ENCODE data around the gene TEX101. TPM values are rescaled to one million over a fixed set of nuclear protein-coding genes. Genes with fewer than 3 reads are reported as not detected.
"Not testable (repeated sequence)": the region's sequence is repeated elsewhere in the genome, so short reads cannot be mapped to it uniquely, and the experiment has no call there.

Gene TEX101
- total RNA-seq, 4 donors from 2014 or later = not detected

DNA sequence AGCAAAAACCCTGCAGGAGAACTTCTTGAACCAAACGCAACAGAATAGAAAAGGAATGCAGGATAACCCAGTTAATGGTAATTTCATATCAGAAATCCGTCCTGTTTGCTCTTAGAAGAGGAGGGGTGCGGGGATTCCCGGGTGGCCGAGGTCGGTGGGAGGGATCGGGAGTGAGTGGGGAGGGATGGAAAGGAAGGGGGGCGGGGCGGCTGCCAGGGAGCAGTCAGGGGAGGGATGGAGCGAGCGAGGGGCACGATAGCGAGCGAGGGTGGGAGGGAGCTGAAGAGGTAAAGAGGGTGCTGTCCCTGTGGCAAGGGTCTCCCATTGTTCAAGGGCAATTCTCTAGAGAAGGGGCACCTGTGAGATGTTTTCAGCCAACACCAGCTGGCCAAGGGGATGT is 34.7 kb upstream of the TEX101 start:
- no peak overlapping the region for H3K4me3 ChIP-seq

DNA sequence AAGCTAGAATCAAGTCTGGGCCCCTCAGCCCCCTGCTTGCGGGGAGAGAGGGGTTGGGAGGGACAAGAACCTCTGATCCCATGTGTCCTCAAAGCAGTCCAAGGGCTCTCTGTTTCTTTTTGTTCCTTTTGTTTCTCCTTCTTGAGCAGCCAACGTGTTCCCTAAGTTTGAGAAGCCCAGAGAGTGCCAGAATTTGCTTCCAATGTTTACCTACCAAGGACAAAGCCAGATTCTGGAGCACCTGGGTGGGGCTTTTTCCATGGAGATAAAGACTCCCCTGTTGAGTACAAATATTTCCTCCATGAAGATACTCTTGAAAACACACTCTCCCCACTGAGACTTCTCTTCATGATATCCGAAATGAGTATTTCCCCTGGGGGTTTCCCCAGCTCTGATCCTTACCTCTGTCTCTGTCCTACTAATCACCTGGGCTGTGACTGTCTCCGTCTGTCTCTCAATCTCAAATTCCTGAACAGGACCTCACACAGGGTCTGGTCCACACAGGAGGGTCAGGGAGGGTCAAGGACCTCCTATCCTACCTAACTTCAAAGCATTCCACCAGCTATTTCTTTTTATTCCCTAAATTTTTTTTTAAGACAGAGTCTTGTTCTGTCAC is 33.8 kb upstream of the TEX101 start:
- no peak overlapping the region for H3K4me3 ChIP-seq
- H3K27ac ChIP-seq = no peak overlapping the region
- no peaks in the 10 kb centered on the region for H3K36me3 ChIP-seq
- peak in 1 of 2 donors; percentile 28 for DNase-seq (ENCODE audit: low spot score in 2 of 2)
- TF ChIP-seq POLR2AphosphoS5 (IDR thresholded peaks at IDR 0.05) (no peak), POLR2A (IDR thresholded peaks at IDR 0.05) (no peak), EP300 (IDR thresholded peaks at IDR 0.05) (no peak)
- TF ChIP-seq, protein P1, sequence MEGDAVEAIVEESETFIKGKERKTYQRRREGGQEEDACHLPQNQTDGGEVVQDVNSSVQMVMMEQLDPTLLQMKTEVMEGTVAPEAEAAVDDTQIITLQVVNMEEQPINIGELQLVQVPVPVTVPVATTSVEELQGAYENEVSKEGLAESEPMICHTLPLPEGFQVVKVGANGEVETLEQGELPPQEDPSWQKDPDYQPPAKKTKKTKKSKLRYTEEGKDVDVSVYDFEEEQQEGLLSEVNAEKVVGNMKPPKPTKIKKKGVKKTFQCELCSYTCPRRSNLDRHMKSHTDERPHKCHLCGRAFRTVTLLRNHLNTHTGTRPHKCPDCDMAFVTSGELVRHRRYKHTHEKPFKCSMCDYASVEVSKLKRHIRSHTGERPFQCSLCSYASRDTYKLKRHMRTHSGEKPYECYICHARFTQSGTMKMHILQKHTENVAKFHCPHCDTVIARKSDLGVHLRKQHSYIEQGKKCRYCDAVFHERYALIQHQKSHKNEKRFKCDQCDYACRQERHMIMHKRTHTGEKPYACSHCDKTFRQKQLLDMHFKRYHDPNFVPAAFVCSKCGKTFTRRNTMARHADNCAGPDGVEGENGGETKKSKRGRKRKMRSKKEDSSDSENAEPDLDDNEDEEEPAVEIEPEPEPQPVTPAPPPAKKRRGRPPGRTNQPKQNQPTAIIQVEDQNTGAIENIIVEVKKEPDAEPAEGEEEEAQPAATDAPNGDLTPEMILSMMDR (IDR thresholded peaks at IDR 0.05) = no peak
- 31% methylated on average over 4 of the region's 4 CpGs for WGBS
- H3K4me1 ChIP-seq = peaks cover 7% of the 10 kb centered on the region
- H3K27me3 ChIP-seq = no peaks in the 10 kb centered on the region
- H3K9me3 ChIP-seq = no peaks in the 10 kb centered on the region

More for the DNA sequence above, 34.7 kb upstream of the TEX101 start:
- TF ChIP-seq POLR2A (IDR thresholded peaks at IDR 0.05) = no peak
- no peak for TF ChIP-seq POLR2AphosphoS5 (IDR thresholded peaks at IDR 0.05)
- Histone ChIP-seq H3K27ac (no peak overlapping the region), H3K4me1 (peaks cover 7% of the 10 kb centered on the region), H3K27me3 (no peaks in the 10 kb centered on the region), H3K9me3 (no peaks in the 10 kb centered on the region), H3K36me3 (no peaks in the 10 kb centered on the region)
- DNase-seq (ENCODE audit: low spot score in 2 of 2) = peak in 1 of 2 donors; percentile 69
- WGBS = 37% methylated on average over 14 of the region's 14 CpGs

DNA sequence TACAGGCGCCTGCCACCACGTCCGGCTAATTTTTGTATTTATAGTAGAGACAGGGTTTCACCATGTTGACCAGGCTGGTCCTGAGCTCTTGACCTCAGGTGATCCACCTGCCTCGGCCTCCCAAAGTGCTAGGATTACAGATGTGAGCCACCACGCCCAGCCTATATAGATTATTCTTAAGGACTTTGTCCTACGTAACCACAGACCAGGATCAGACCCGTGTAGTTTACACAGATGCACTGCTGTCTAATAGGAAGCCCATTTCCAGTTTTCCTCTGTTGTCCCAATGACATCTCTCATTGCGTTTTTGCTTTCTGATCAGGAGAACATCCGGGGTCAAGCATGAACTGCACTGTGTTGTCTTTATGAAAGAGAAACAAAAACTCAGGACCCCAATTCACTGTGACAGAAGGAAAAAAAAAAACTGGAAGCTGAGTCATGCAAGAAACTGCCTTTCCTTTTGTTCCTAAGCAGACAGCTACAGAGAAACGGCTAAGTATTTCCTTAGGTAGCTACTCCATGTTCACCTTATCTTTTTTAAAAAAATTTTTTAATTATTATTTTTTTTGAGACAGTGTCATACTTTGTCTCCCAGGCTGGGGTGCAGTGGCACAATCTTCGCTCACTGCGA is 32.0 kb upstream of the TEX101 start:
- not testable (repeated sequence) for H3K27ac ChIP-seq, H3K4me1 ChIP-seq, H3K27me3 ChIP-seq, H3K9me3 ChIP-seq, H3K4me3 ChIP-seq, H3K36me3 ChIP-seq
- DNase-seq (ENCODE audit: low spot score in 2 of 2) = peak in 1 of 2 donors; percentile 1
- 71% methylated on average over 10 of the region's 12 CpGs for WGBS

DNA sequence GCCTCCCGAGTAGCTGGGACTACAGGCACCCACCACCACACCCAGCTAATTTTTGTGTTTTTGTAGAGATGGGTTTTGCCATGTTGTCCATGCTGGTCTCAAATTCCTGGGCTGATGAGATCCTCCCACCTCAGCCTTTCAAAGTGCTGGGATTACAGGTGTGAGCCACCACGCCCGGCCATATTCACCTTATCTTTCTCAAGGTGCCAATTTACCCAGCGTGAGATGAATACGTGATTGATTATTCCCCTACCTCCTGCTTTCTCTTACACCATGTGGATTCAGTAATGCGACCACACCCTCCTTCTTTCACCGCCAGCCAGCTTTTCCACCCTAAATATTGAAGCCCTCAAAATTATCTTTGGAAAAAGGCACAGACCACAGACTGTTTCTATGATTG is 31.4 kb upstream of the TEX101 start:
- not testable (repeated sequence) for H3K27me3 ChIP-seq, H3K9me3 ChIP-seq, H3K36me3 ChIP-seq, H3K4me1 ChIP-seq, H3K27ac ChIP-seq, H3K4me3 ChIP-seq
- DNase-seq (ENCODE audit: low spot score in 2 of 2) = peak in 1 of 2 donors; percentile 7
- 47% methylated on average over 7 of the region's 7 CpGs for WGBS

DNA sequence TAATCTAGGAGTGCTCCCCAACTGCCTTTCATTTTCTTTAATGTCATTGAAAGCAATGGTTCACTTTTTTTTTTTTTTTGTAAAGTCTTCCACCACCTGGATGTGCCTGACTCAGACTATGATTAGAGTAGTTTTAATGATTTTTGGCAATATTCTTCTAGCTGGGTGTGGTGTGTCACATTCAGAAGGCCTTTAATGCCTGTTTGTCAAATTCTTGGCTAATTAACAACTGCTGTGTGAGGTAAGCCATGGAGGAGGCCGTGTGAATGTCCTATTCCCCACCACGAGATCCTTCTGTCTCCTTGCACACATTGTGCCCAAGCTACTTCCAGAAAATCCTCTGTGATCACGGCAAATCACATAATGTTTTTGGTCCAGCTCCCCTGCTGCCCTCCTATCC is 30.9 kb upstream of the TEX101 start:
- not testable (repeated sequence) for H3K36me3 ChIP-seq; H3K27me3 ChIP-seq; DNase-seq (ENCODE audit: low spot score in 2 of 2); H3K4me3 ChIP-seq; H3K4me1 ChIP-seq; H3K27ac ChIP-seq; H3K9me3 ChIP-seq
- WGBS = 16% methylated on average over 3 of the region's 3 CpGs

DNA sequence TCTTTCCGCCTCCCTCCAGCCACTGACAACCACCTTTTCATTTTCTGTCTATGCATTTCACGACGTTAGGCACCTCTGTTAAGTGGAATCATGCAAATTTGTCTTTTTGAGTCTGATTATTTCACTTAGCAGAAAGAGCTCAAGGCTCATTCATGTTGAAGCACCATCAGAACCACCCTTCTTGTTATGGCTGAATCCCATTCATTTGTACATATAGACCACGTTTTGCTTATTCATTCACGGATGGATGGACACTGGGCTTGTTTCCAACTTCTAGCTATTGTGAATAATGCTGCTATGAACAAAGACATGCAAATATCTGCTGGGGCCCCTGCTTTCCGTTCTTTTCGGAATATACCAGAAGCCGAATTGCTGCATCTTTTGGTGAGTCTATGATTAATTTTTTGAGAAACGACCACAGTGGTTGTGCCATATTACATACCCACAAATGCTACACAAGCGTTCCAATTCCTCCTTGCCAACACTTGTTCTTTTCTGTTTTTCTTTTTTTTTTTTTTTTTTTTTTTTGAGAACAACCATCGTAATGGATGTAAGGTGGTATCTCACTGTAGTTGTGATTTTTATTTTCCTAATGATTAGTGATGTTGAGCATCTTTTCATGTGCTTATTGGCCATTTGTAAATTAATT is 23.7 kb upstream of the TEX101 start:
- not testable (repeated sequence) for H3K4me3 ChIP-seq; H3K9me3 ChIP-seq; DNase-seq (ENCODE audit: low spot score in 2 of 2); H3K36me3 ChIP-seq; H3K4me1 ChIP-seq; H3K27ac ChIP-seq
- peaks cover 18% of the 10 kb centered on the region for H3K27me3 ChIP-seq
- 82% methylated on average over 11 of the region's 11 CpGs for WGBS

DNA sequence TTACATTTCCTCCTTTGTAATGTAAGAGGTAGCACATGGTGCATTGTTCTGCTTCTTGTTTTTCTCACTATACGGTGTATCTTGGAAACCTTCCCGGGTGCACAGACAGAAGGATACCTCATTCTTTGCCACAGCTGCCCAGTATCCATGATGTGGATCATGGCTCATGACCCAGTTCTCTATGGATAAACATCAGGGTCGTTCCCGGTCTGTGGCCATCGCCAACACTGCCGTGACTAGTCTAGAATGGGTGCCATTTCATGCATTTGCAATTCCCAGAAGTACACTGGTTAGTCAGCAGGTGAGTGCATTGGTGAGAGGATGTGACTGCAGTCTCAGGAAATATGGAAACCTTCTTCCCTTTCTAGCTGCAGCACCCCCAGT is 23.1 kb upstream of the TEX101 start:
- not testable (repeated sequence) for H3K9me3 ChIP-seq; H3K4me3 ChIP-seq; H3K27ac ChIP-seq; H3K36me3 ChIP-seq; DNase-seq (ENCODE audit: low spot score in 2 of 2); H3K4me1 ChIP-seq
- WGBS = 87% methylated on average over 6 of the region's 6 CpGs
- H3K27me3 ChIP-seq = peaks cover 19% of the 10 kb centered on the region

DNA sequence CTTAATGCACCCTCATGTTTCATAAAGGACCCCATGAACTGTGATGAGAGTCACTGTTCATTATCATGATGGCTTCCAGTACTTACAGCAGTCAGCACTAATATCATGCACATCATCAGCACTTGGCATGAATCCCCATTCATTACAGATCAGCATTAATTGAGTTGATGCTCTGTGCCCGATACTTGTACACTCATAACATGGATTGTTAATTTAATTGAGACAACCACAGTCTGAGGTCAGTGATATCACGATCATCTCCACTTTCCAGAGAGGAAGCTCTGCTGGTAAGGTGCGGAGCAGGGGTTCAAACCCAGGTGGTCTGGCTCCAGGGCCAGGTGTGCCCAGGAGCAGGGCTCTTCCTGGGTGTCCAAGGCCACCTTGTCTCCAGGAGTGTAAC is 21.2 kb upstream of the TEX101 start:
- not testable (repeated sequence) for H3K4me3 ChIP-seq; H3K36me3 ChIP-seq; H3K9me3 ChIP-seq; H3K4me1 ChIP-seq; H3K27ac ChIP-seq; DNase-seq (ENCODE audit: low spot score in 2 of 2)
- WGBS = 86% methylated on average over 1 of the region's 3 CpGs
- peaks cover 19% of the 10 kb centered on the region for H3K27me3 ChIP-seq

DNA sequence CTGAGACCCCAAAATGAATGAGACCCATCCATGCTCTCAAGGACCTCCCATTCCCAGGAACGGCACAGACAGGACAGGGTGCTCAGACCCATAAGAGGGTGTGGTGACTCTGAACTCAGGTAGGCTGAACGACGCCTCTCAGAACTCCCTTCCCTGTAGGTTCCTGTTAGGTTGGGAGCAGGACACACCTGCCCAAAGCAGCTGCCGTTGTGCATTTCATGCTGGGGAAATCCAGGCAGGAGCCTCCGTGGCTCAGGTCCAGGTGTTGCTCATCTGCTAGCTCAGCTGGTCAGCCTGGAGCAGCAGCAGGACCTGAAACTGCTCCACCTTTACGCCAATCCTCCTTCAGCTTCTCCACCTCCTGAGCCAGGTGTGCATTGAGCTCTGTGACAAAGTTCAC is 19.1 kb upstream of the TEX101 start:
- H3K27me3 ChIP-seq = peaks cover 19% of the 10 kb centered on the region
- 46% methylated on average over 2 of the region's 6 CpGs for WGBS
- TF ChIP-seq POLR2AphosphoS5 (IDR thresholded peaks at IDR 0.05) (no peak), POLR2A (IDR thresholded peaks at IDR 0.05) (no peak), EP300 (IDR thresholded peaks at IDR 0.05) (no peak)
- TF ChIP-seq, protein P1 (IDR thresholded peaks at IDR 0.05) = no peak
- peaks cover 3% of the 10 kb centered on the region for H3K4me1 ChIP-seq
- no peaks in the 10 kb centered on the region for H3K9me3 ChIP-seq
- no peaks in the 10 kb centered on the region for H3K36me3 ChIP-seq
- no peak for DNase-seq (ENCODE audit: low spot score in 2 of 2)
- no peak overlapping the region for H3K4me3 ChIP-seq
- H3K27ac ChIP-seq = no peak overlapping the region
